Activated CD4-positive, alpha-beta T cell treated with anti-CD3 and anti-CD28 coated beads, Interleukin-2, amount 50 U/mL, for 4 hours (primary cell): Measurements from ENCODE around the gene KNSTRN.

Experiments
- DNase-seq, 2 experiments: peaks; one replicate each; pipeline ENCODE4 v3.0.0-alpha.2; 2020

The KNSTRN gene

GRCh38 chr15:40436116-40436891 lies 53.8 kb downstream of the KNSTRN start:
- no peak for DNase-seq

DNA sequence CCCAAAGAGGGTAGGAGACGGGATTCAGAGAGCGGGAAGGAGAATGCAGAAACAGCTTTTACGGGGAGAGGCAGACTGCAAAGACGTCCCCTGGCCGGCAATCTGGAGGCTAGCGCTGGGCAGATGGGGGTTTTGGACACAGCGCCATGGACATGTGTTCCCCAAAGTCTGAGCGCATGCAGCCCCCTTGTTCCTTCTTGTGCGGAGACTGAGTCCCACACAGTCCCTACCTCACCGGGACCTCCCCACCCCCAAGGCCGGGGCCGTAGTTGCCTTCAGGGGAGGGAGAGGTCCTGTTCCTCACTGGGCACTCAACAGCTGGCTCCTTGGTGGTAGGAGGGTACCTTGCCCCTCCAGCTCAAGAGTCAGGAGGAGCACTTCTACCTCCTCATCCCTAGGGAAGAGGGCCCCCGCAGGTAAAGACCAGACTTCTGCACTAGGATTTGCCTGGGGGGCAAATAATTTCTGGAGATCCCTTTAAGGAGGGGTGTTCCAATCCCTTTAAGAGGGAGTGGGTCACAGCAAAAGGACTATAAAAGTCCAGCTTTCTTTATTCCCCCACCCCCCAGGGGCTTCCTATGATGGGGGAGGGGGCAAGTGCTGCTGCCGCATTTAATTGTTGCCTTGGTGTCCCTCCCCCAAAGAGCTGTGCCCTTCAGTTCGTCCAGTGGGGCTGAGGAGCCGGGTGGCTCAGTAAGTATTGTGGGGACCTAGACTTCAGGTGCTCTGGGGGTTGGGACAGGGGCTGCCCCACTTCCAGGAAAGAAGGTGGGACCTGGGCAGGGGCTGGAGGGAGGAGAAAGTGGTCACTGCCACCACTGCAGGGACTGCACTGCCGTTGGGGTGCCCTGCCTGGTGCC lies 54.6 kb downstream of the KNSTRN start:
- no peak for DNase-seq

DNA sequence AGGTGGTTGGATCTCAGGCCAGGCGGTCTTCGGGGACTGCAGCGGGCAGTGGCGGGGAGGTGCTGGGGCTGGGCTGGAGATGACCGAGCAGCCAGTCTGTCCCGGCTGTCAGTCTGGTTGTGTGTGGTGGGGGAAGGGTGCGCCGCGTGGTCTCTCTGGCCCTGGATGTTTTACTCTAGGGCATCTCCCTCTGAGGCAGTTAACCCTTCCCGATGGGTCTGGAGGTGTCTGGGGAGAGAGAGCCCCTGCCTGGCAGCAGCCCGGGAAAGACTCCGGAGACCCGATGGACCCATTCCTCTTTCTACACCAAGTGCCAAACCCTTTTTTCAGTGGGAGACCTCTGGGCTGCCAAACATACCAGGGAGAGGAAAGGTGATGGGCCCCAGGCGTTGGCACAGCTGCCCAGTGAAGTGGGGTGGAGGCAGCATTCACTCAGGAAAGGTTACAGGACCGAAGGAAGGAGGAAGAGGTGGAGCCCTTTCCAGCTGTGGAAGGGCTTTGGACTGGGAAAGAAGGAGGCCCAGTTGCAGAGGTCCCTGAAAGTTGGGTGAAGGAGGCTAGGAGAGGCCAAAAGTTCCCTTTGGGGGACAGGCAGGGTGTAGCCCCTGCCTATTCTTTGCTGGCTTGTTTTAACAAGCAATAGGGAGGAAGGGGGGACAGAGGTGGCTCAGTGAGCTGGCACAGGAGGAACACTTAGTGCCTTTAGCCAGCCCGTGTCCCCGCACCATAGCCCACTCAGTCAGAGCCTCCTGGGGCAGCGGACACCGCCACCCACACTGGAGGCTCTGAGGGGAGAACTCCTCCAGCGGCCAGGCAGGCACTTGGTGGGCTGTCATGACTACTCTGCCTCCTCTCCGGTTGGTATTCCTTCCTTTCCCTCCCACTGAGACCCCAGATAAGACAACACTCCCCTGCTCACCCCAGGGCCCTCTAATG lies 55.5 kb downstream of the KNSTRN start:
- no peak for DNase-seq

DNA sequence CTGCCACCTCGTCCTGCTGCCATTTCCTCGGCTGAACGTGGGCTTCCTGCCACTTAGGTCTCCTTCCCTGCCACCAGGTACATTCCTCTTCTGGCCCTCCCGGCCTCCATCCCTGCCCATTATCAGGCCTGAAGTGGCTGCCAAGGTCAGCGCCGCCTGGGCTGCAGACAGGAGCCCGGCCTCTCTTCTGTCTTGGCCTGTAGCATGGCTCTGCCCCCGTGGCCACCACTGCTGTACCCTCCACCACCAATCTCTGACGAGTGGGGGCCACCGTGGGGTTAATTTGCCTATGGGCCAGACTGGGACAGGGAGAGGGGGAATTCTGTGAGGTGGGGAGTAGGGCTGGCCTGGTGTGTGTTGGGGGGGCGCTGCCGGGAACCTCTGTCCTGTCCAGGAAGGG lies 56.2 kb downstream of the KNSTRN start:
- DNase-seq: no peak

- no peak for DNase-seq
Observed at GRCh38 chr15:40439461-40439959, 57.0 kb downstream of the KNSTRN start.

- peak; percentile 29 for DNase-seq
Observed at GRCh38 chr15:40439960-40440742, 57.6 kb downstream of the KNSTRN start.

- peak; percentile 94 to 95 for DNase-seq
Observed at GRCh38 chr15:40440743-40441564, 58.4 kb downstream of the KNSTRN start, which contains the start of gene BAHD1. Gene BAHD1, plus strand, starts transcription at chr15:40440953. Its CDS starts 17,512 bp downstream, at chr15:40458465.

DNA sequence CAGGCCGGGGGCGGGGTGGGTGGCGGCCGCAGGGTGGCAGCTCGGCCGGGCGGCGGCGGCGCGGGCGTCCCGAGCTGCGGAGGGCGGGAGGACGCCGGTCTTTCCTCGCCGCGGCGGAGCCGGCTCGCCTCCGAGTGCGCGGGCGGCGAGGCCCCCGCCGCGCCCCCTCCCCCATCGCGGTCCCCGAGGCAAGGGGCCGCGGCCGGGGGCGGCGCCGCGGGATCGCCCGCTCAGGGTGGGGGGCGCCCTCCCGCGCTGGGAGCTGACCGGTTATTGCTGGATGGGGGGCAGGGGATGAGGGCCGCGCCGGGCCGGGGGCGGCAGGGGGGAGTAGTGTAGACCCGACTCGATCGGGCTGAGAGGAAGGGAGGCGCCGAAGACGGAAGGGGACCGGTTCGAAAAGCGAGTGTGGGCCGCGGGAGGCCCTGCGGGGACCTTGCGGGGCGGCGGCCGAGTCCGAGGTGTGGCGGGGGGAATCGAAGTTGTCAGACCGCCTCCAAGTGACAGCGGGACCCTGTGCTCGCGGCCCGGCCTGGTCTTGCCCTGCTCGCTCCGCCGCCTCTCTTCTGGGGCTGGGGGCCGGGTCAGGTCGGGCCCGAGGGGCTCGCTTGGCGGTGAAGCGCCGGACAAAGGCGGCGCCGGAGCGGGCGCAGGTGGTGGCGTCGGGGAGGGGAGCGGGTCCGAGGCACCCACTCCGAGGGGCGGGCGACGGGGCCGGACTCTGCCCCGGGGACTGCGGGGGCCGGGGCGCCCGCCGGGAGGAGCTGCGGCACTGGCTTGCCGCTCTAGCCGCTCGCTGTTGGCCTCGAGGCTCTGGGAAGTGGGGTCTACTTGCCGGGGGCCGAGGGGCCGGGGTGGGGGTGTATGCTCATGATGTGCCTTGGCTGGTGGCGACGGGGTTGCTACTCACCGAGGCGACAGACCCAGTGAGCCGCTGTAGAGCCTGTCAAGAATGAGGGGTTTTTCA lies 59.3 kb downstream of the KNSTRN start:
- no peak for DNase-seq

- DNase-seq: no peak
Observed at GRCh38 chr15:40443255-40443654, 60.7 kb downstream of the KNSTRN start.

GRCh38 chr15:40443846-40444245 lies 61.3 kb downstream of the KNSTRN start:
- DNase-seq: no peak
